HepG2 (cell line): ENCODE measurements around the gene ENDOU. TPM values are rescaled to one million over a fixed set of nuclear protein-coding genes. Genes with fewer than 3 reads are reported as not detected.
A peak's percentile ranks its signal among the peaks of the same experiment; 100 is the strongest.

Source experiments
- ATF2 ChIP-seq: sonication (generic); formaldehyde crosslinking; IDR thresholded peaks from 2 replicates; pipeline ENCODE4 v1.4.0; 2020; ENCODE audit warnings: missing genetic modification reagents
- GRHL1 ChIP-seq: sonication (generic); formaldehyde crosslinking; conservative IDR thresholded peaks from 2 replicates; pipeline ENCODE4 v1.8.0; 2022; ENCODE audit warnings: missing genetic modification reagents
- HINFP ChIP-seq: sonication (generic); formaldehyde crosslinking; IDR thresholded peaks from 2 replicates; pipeline ENCODE4 v1.4.0; 2020; ENCODE audit warnings: low read depth, mild to moderate bottlenecking, missing genetic modification reagents
- HMG20B ChIP-seq: conservative IDR thresholded peaks from 2 replicates; pipeline ENCODE4 v1.6.1; 2016; ENCODE audit warnings: missing genetic modification reagents, missing compliant biosample characterization
- HOXD1 ChIP-seq: sonication (generic); formaldehyde crosslinking; IDR thresholded peaks from 2 replicates; pipeline ENCODE4 v1.5.0; 2020; ENCODE audit warnings: missing genetic modification reagents
- KDM4B ChIP-seq: sonication (generic); formaldehyde crosslinking; IDR thresholded peaks from 2 replicates; pipeline ENCODE4 v1.4.0; 2020; ENCODE audit warnings: missing genetic modification reagents
- KLF15 ChIP-seq: sonication (generic); formaldehyde crosslinking; IDR thresholded peaks from 2 replicates; pipeline ENCODE4 v1.8.1; 2023; ENCODE audit warnings: borderline replicate concordance, mild to moderate bottlenecking, inconsistent platforms, missing genetic modification reagents, mixed read lengths
- NKX3-1 ChIP-seq: sonication (generic); formaldehyde crosslinking; IDR thresholded peaks from 2 replicates; pipeline ENCODE4 v1.5.0; 2020; ENCODE audit warnings: missing genetic modification reagents
- PBX3 ChIP-seq: sonication (generic); formaldehyde crosslinking; IDR thresholded peaks from 2 replicates; pipeline ENCODE4 v1.8.1; 2023; ENCODE audit warnings: missing genetic modification reagents, inconsistent platforms, borderline replicate concordance
- SAP130 ChIP-seq: IDR thresholded peaks from 2 replicates; pipeline ENCODE4 v1.6.1; 2016; ENCODE audit warnings: low read depth
- ZBTB20 ChIP-seq: sonication (generic); formaldehyde crosslinking; IDR thresholded peaks from 2 replicates; pipeline ENCODE4 v1.8.1; 2023; ENCODE audit warnings: missing genetic modification reagents, low read depth, mild to moderate bottlenecking, borderline replicate concordance
- ZNF12 ChIP-seq: sonication (generic); formaldehyde crosslinking; IDR thresholded peaks from 2 replicates; pipeline ENCODE4 v1.5.0; 2020; ENCODE audit warnings: missing genetic modification reagents
- ZNF354B ChIP-seq: sonication (generic); formaldehyde crosslinking; IDR thresholded peaks from 2 replicates; pipeline ENCODE4 v1.8.0; 2022; ENCODE audit warnings: mild to moderate bottlenecking, missing genetic modification reagents
- ZNF383 ChIP-seq: sonication (generic); formaldehyde crosslinking; IDR thresholded peaks from 2 replicates; pipeline ENCODE4 v1.4.0; 2020; ENCODE audit warnings: missing genetic modification reagents, mild to moderate bottlenecking, borderline replicate concordance
- ZNF468 ChIP-seq: sonication (generic); formaldehyde crosslinking; IDR thresholded peaks from 2 replicates; pipeline ENCODE4 v1.8.0; 2022; ENCODE audit warnings: mild to moderate bottlenecking, moderate library complexity, missing genetic modification reagents
- ZNF503 ChIP-seq: sonication (generic); formaldehyde crosslinking; IDR thresholded peaks from 2 replicates; pipeline ENCODE4 v1.4.0; 2020; ENCODE audit warnings: missing genetic modification reagents
- ZNF652 ChIP-seq: IDR thresholded peaks from 2 replicates; pipeline ENCODE4 v1.6.1; 2016; ENCODE audit warnings: low read depth, borderline replicate concordance
- polyA plus RNA-seq, 8 experiments: library from polyadenylated mRNA; depleted of rRNA in 3 of 8; stranded (reverse) in 7 of 8; unstranded in 1 of 8; fragments of >200 nt; fragmentation: Illumina TruSeq in 4 of 8; extraction: Trizol in 4 of 8; gene quantifications; 2 replicates each; pipeline versions ENCODE4 v1.2.1 to v1.2.3, GENCODE V29; 2011 to 2016; ENCODE audit warnings: low read depth in 4 of 8, missing spikeins in 1 of 8, mixed read lengths in 1 of 8; ENCODE audit not compliant: insufficient read depth in 1 of 8
- total RNA-seq, 5 experiments: library from RNA; depleted of rRNA; stranded (reverse); fragments of >200 nt; fragmentation: Illumina TruSeq; extraction: Trizol; gene quantifications; 2 replicates each; pipeline ENCODE4 v1.2.3, GENCODE V29; 2016; ENCODE audit warnings: low read depth in 1 of 5
- TF ChIP-seq, protein P1 (sequence below): sonication (generic); formaldehyde crosslinking; conservative IDR thresholded peaks from 2 replicates; pipeline ENCODE4 v1.8.1; 2023; ENCODE audit warnings: missing genetic modification reagents

ENDOU gene
- total and polyA plus RNA-seq, 2 of the 13 experiments (the other 11 are each of a cell fraction or from before 2014, with no cell fraction given), result not detected

- TF ChIP-seq HINFP (CRISPR knock-in tag) (no peak), PBX3 (CRISPR knock-in tag) (no peak), ZNF383 (CRISPR knock-in tag) (no peak), GRHL1 (CRISPR knock-in tag) (no peak), ATF2 (CRISPR knock-in tag) (no peak), ZNF652 (CRISPR knock-in tag) (no peak), SAP130 (CRISPR knock-in tag) (peak; percentile 89), HMG20B (CRISPR knock-in tag) (no peak), NKX3-1 (no peak), ZNF12 (peak; percentile 20; the same call in 1 of the 2 replicates), ZBTB20 (no peak), KDM4B (CRISPR knock-in tag) (no peak), ZNF503 (CRISPR knock-in tag) (no peak), ZNF354B (CRISPR knock-in tag) (no peak), KLF15 (CRISPR knock-in tag) (no peak), HOXD1 (CRISPR knock-in tag) (no peak), ZNF468 (CRISPR knock-in tag) (no peak)
- TF ChIP-seq, protein P1, sequence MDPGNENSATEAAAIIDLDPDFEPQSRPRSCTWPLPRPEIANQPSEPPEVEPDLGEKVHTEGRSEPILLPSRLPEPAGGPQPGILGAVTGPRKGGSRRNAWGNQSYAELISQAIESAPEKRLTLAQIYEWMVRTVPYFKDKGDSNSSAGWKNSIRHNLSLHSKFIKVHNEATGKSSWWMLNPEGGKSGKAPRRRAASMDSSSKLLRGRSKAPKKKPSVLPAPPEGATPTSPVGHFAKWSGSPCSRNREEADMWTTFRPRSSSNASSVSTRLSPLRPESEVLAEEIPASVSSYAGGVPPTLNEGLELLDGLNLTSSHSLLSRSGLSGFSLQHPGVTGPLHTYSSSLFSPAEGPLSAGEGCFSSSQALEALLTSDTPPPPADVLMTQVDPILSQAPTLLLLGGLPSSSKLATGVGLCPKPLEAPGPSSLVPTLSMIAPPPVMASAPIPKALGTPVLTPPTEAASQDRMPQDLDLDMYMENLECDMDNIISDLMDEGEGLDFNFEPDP (CRISPR knock-in tag), result no peak
Observed at GRCh38 chr12:47758834-47759690, 33.8 kb upstream of the ENDOU start, which contains the start of gene RAPGEF3 (continued).
